Keratinocyte (primary cell): ENCODE data around the gene XK.

Experiments used
- EZH2 ChIP-seq: IDR thresholded peaks from one replicate; pipeline ENCODE4 v1.6.1; 2012; ENCODE audit warnings: inconsistent platforms, mild to moderate bottlenecking, low read length, moderate library complexity
- TF ChIP-seq, protein P1 (sequence below), 3 experiments: IDR thresholded peaks in 1 of 3; conservative IDR thresholded peaks in 1 of 3; optimal IDR thresholded peaks in 1 of 3; 2 replicates in 2 of 3; 3 replicates in 1 of 3; pipeline versions ENCODE3 to v1.5.1; 2011; ENCODE audit warnings: low read length in 3 of 3, mild to moderate bottlenecking in 3 of 3, moderate library complexity in 2 of 3, control low read depth in 1 of 3, inconsistent platforms in 1 of 3; ENCODE audit not compliant: insufficient read depth in 2 of 3; ENCODE audit errors: extremely low read depth in 1 of 3

DNA sequence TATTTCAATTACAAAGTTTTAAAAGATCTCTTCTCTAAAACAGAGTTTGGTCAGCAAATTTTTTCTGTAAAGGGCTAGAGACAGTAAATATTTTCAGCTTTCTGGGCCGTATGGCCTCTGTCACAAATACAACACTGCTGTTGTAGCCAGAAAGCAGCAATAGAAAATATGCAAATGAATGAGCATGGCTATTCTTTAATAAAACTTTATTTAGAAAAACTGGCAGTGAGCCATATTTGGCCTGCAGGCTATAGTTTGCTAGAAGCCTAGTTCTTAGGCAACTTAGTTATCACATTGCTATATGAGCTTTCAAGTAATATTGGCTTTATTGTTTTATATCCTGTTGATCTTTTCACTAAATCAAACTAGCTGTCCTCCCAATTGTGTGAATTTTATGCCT is 26.5 kb upstream of the XK start:
- TF ChIP-seq EZH2: no peak
- TF ChIP-seq, protein P1, sequence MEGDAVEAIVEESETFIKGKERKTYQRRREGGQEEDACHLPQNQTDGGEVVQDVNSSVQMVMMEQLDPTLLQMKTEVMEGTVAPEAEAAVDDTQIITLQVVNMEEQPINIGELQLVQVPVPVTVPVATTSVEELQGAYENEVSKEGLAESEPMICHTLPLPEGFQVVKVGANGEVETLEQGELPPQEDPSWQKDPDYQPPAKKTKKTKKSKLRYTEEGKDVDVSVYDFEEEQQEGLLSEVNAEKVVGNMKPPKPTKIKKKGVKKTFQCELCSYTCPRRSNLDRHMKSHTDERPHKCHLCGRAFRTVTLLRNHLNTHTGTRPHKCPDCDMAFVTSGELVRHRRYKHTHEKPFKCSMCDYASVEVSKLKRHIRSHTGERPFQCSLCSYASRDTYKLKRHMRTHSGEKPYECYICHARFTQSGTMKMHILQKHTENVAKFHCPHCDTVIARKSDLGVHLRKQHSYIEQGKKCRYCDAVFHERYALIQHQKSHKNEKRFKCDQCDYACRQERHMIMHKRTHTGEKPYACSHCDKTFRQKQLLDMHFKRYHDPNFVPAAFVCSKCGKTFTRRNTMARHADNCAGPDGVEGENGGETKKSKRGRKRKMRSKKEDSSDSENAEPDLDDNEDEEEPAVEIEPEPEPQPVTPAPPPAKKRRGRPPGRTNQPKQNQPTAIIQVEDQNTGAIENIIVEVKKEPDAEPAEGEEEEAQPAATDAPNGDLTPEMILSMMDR (optimal IDR thresholded peaks at IDR 0.05 in 1 of 3, IDR thresholded peaks at IDR 0.05 in 1 of 3, conservative IDR thresholded peaks at IDR 0.05 in 1 of 3; ENCODE audit: extremely low read depth in 1 of 3, insufficient read depth in 2 of 3, low read length in 3 of 3): no peak
